ENCODE measurements around the gene QKI.

QKI gene

DNA sequence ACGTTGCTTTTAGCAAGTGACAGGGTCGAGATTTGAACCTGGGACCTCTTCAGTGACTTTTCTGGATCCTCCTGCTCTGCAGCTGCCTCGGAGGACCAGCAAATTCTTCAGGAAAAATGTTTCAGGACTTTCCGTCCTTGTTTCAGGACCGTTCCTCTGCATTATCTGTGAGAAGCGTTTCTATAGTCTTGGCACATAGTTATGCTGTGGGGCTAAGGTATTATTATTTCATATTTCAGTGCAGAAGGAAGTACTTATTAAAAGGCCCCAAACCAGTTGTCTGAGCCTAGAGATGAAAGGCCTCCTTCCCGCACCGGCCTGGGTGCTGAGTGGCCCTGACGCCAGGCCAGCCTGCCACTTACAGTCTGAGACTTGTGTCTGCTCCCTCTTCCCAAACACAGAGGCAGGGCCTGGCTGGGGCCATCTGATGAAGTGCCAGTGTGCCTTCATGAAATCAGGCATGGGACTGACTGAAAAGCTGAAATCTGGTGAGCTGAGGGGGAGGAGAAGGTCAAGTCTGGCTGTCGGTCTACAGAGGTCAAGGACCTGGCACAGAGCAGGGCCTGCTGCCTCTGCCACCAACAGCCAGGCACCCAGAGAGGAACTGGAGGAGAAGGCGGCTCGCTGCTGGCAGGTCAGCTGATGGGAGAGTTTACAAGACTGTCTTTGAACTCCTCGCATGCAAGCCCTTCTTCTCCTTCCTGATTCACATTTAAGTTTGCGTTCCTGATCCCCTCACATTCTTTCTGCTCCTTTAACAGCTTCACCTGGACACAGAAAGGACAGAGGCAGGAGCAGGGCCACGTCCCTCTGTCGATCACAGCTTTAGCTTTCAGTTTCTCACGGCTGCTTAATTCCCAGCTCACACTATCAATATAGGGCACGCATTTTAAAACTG, 8.9 kb upstream of the QKI start:
- TF ChIP-seq, protein P1, sequence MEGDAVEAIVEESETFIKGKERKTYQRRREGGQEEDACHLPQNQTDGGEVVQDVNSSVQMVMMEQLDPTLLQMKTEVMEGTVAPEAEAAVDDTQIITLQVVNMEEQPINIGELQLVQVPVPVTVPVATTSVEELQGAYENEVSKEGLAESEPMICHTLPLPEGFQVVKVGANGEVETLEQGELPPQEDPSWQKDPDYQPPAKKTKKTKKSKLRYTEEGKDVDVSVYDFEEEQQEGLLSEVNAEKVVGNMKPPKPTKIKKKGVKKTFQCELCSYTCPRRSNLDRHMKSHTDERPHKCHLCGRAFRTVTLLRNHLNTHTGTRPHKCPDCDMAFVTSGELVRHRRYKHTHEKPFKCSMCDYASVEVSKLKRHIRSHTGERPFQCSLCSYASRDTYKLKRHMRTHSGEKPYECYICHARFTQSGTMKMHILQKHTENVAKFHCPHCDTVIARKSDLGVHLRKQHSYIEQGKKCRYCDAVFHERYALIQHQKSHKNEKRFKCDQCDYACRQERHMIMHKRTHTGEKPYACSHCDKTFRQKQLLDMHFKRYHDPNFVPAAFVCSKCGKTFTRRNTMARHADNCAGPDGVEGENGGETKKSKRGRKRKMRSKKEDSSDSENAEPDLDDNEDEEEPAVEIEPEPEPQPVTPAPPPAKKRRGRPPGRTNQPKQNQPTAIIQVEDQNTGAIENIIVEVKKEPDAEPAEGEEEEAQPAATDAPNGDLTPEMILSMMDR (conservative IDR thresholded peaks at IDR 0.05; ENCODE audit: low read depth, low read length): no peak
- DNase-seq (ENCODE audit: low read depth): peak; percentile 40

DNA sequence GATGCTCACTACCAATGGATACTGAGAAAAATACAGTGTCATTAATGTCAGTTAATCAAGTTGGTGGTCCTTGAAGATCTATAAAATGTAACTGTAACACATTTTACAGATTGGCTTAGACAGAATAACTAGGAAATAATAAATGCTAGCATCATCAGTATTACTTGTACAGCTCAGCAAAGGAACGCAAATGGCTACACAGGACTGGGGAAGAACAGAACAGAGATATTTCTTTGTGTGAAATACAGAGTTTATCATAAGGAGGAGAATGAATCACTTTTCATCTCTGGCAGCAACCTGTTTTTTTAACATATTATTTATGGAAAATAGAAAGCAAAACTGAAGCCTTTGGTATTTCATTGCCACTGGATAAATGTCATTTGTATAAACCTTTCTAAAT, 8.2 kb upstream of the QKI start:
- TF ChIP-seq, protein P1 (conservative IDR thresholded peaks at IDR 0.05; ENCODE audit: low read depth, low read length): no peak
- DNase-seq (ENCODE audit: low read depth): peak; percentile 40
- H3K4me3 ChIP-seq (ENCODE audit: low read depth, low read length): no peak overlapping the region

More for the DNA sequence above, 8.9 kb upstream of the QKI start:
- H3K4me3 ChIP-seq (ENCODE audit: low read depth, low read length): peak overlapping the region; percentile 41

DNA sequence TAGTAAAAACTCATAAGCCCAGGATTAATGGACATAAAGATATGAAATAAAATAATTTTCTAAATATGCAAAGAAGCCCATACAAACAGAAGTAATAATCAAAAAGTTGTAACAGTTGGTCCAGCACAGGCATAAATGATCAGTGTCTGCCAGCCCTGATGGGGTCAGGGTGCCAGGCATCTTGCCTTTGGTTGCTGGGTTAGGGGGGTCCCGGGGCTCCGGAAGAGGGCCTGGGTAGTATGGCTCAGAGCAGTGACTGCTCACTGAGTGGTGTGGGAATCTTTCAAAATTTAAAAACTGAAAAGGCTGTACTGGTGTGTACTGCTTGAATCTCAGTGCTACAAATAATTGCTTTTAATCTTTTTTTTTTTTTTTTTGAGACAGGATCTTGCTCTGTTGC, 7.7 kb upstream of the QKI start:
- TF ChIP-seq, protein P1 (conservative IDR thresholded peaks at IDR 0.05; ENCODE audit: low read depth, low read length): no peak
- no peak overlapping the region for H3K4me3 ChIP-seq (ENCODE audit: low read depth, low read length)
- DNase-seq (ENCODE audit: low read depth): no peak

DNA sequence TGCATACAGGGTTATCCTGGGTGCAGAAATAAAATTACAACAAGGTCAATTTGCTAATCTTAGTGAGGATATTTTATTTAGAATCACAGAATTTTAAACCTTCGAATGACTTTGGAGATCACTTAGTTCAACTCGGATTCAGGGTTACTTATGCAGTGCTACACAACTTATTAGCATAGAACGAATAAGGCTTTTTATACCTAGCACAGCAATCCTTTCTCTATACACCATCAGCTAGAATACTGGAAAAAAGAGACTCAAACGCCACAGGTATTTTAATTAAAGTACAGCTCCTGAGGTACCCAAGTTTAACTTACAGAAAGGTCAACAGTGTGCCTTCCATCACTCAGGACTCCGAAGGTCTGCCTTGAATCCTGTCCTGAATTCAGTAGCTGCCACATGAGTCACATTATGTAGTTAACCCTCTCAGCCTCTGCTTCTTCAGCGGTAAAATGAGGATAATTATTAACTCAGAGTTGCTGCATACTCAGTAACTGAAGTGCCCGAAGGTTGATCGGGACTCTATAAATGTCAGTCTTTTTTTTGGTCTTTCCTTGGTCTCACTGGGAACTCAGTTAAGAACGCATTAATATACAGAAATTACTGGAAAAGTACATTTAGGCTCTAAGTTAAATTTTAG, 6.0 kb upstream of the QKI start:
- no peak for DNase-seq (ENCODE audit: low read depth)
- TF ChIP-seq, protein P1 (conservative IDR thresholded peaks at IDR 0.05; ENCODE audit: low read depth, low read length): no peak
- H3K4me3 ChIP-seq (ENCODE audit: low read depth, low read length): no peak overlapping the region

DNA sequence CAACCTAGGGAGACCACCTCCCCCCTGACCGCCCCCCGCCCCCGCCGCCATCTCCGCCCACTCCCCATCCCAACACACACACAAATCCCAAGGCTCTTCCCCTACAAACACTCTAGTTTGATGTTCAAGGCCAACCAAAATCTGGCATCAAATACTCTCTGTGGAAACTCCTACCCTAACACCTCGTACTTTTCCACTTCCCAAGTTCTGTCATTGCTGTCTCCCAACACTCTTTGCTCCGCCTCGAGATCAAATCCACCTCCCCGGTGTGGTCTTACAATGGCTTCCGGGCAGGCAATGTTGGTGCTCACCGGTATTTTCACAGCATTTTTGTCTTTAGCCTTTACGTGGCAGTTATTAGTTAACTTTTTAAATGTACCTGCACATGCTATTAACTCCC, 4.8 kb upstream of the QKI start:
- DNase-seq (ENCODE audit: low read depth): no peak
- H3K4me3 ChIP-seq (ENCODE audit: low read depth, low read length): no peak overlapping the region
- TF ChIP-seq, protein P1 (conservative IDR thresholded peaks at IDR 0.05; ENCODE audit: low read depth, low read length): no peak

DNA sequence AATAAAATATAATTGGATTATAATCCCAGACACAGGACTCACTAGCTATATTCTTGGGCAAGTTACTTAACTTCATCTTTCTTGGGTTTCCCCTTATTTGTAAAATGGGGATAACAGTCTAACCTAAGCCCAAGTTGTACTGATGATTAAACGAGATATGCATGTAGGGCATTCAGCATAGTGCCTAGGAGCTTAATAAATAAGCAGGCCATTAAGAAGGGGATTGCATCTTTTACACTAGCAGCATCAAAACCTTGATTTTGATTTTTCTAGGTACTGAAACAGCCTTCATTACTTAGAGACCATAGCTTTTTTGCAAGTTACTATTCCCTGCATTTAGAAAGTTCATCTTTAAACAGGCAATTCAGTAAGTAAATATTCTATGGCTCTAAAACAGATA, 2.2 kb upstream of the QKI start:
- TF ChIP-seq, protein P1 (conservative IDR thresholded peaks at IDR 0.05; ENCODE audit: low read depth, low read length): no peak
- DNase-seq (ENCODE audit: low read depth): no peak
- H3K4me3 ChIP-seq (ENCODE audit: low read depth, low read length): peak overlapping the region; percentile 83

All from choroid plexus epithelial cell (primary cell).